Stimulated activated naive CD8-positive, alpha-beta T cell treated with anti-CD3 and anti-CD28 coated beads, Interleukin-15, Interleukin-2, amounts not matched to agents 100 ng/mL and 50 ng/mL, for 24 hours (primary cell): ENCODE data around the gene CENPV.
"Not testable (repeated sequence)": the region's sequence is repeated elsewhere in the genome, so short reads cannot be mapped to it uniquely, and the experiment has no call there.

Source experiments
- H3K27ac Mint-ChIP-seq: one replicate; pipeline ENCODE4 v1.8.0; 2021; ENCODE audit warnings: mild to moderate bottlenecking, mixed read lengths
- H3K27me3 Mint-ChIP-seq: one replicate; pipeline ENCODE4 v1.8.0; 2021; ENCODE audit warnings: mixed read lengths
- H3K36me3 Mint-ChIP-seq: one replicate; pipeline ENCODE4 v1.8.0; 2021; ENCODE audit warnings: low read depth, mixed read lengths
- H3K4me1 Mint-ChIP-seq: one replicate; pipeline ENCODE4 v1.8.0; 2021; ENCODE audit warnings: low read depth, mixed read lengths
- H3K4me3 Mint-ChIP-seq: one replicate; pipeline ENCODE4 v1.8.0; 2021; ENCODE audit warnings: mild to moderate bottlenecking, mixed read lengths
- H3K9me3 Mint-ChIP-seq: one replicate; pipeline ENCODE4 v1.8.0; 2021; ENCODE audit warnings: mixed read lengths

CENPV gene

DNA sequence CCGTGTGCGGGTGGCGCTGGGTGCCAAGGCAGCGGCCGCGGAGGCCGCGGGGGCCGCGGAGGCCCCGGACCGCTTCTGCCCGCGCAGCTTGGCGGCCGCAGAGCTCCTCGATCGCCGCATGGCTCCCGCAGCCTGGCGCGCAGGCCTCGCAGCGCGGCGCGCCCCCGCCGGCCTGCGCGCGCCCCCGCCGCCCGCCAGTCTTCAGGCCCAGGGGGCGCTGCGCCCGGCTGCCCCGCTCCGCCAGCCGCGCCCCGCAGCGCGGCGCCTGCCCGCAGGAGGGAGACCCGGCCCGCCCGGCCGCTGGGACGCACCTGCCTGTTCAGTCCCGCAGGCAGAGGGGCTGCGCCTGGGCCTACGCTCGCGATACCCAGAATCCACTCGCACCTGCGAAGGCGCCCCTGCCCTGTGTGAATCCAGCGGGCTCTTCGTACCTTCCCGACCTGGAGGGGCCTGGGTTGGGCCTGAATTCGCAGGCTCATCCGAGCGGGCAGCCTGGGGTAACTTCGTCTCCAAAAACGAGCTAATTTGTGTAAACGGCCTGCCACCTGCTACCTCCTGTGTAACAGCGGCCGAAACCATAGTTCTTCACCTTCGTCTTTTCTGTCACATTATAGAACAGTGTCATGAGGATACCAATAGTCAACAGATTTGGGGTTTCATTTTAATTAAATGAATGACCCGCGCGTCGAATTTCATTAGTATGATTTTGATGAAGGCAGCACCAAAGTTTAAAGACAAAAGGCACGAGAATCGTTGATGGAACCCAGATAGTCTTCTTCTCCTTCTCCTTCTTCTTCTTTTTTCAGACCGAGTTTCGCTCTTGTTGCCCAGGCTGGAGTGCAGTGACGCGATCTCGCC is at the start of gene CENPV:
Gene CENPV, minus strand, starts transcription at position 153 of the 858 bp plus-strand sequence. Its CDS starts 33 bp downstream, at position 120.
- no peaks in the 10 kb centered on the region for H3K9me3 Mint-ChIP-seq
- peaks cover 27% of the 10 kb centered on the region for H3K4me1 Mint-ChIP-seq
- H3K27me3 Mint-ChIP-seq: no peaks in the 10 kb centered on the region
- peak within 1 kb of the TSS; percentile 95 for H3K27ac Mint-ChIP-seq
- H3K4me3 Mint-ChIP-seq: peak within 1 kb of the TSS; percentile 98
- peaks cover 26% of the 10 kb centered on the region for H3K36me3 Mint-ChIP-seq

- Mint-ChIP-seq H3K27ac (peak overlapping the region; percentile 2), H3K9me3 (no peaks in the 10 kb centered on the region), H3K27me3 (peaks cover 9% of the 10 kb centered on the region), H3K4me3 (no peak overlapping the region), H3K4me1 (peaks cover 8% of the 10 kb centered on the region), H3K36me3 (no peaks in the 10 kb centered on the region)
Observed at GRCh38 chr17:16398270-16399267, 45.3 kb upstream of the CENPV start.

- not testable (repeated sequence) for H3K4me3 Mint-ChIP-seq, H3K27me3 Mint-ChIP-seq, H3K36me3 Mint-ChIP-seq, H3K9me3 Mint-ChIP-seq, H3K27ac Mint-ChIP-seq, H3K4me1 Mint-ChIP-seq
Observed at GRCh38 chr17:16396693-16397092, 43.4 kb upstream of the CENPV start.

DNA sequence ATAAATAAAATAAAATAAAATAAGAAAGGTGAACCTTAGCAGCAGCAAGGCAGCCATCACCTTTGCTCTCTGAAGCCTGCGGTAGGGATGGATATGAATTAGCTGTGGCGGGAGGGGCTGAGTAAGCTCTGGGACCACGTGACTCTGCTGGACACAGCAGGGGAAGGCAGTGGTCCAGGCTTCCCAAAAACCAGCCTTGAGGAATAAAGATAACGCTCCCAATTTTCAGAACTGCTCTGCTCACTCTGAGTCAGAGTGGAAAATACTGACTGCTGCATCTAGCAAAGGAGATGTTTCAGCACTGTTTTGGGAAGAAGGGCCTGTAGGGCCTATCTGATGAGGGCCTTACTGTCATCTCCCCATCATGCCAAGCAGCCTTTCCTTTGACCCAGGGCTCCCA is 42.6 kb upstream of the CENPV start:
- H3K9me3 Mint-ChIP-seq, H3K4me3 Mint-ChIP-seq, H3K27ac Mint-ChIP-seq, H3K36me3 Mint-ChIP-seq, H3K4me1 Mint-ChIP-seq, H3K27me3 Mint-ChIP-seq: not testable (repeated sequence)

DNA sequence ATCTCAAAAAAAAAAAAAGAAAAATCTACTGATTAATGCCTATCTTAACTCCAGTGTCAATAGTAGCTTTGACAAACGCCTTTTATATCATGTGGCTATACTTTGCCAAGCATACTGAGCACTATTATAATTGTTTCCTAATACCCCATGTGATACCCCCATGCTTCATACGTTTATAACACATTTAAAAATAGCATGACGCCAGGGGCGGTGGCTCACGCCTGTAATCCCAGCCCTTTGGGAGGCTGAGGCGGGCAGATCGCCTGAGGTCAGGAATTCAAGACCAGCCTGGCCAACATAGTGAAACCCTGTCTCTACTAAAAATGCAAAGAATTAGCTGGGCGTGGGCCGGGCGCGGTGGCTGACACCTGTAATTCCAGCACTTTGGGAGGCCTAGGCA is 39.2 kb upstream of the CENPV start:
- H3K36me3 Mint-ChIP-seq, H3K4me3 Mint-ChIP-seq, H3K4me1 Mint-ChIP-seq, H3K27ac Mint-ChIP-seq, H3K27me3 Mint-ChIP-seq, H3K9me3 Mint-ChIP-seq: not testable (repeated sequence)

DNA sequence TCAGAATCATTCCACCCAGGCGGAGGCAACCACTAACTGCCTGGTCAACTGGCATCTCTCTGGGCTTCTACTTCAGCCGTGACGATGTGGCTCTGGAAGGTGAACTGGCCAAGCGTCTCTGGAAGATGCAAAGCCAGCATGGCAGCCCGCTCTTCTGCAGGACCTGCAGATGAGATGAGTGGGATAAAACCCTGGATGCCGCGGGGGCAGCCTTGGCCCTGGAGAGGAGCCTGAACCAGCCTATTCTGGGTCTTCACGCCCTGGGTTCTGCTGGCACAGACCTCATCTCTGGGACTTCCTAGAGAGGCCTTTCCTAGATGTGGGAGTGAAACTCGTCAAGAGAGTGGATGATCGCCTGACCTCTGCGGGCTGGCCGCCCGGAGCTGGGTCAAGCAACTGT is 38.2 kb upstream of the CENPV start:
- H3K9me3 Mint-ChIP-seq: no peaks in the 10 kb centered on the region

DNA sequence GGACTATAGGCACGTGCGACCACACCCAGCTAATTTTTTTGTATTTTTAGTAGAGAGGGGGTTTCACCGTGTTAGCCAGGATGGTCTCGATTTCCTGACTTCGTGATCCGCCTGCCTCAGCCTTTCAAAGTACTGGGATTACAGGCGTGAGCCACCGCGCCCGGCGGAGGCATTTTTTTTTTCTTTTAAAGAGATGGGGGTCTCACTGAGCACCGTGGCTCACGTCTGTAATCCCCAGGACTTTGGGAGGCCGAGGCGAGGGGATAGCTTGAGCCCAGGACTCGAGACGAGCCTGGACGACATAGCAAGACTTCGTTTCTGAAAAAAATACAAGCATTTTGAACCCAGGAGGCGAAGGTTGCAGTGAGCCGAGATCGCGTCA is 32.8 kb upstream of the CENPV start:
- Mint-ChIP-seq H3K27ac (peak overlapping the region; percentile 86), H3K4me1 (peaks cover 58% of the 10 kb centered on the region), H3K36me3 (peaks cover 31% of the 10 kb centered on the region), H3K4me3 (peak overlapping the region; percentile 88)
- H3K27me3 Mint-ChIP-seq, H3K9me3 Mint-ChIP-seq: not testable (repeated sequence)

More for the DNA sequence above, 38.2 kb upstream of the CENPV start:
- Mint-ChIP-seq H3K4me1 (peaks cover 14% of the 10 kb centered on the region), H3K27ac (no peak overlapping the region), H3K4me3 (no peak overlapping the region), H3K27me3 (peaks cover 4% of the 10 kb centered on the region), H3K36me3 (no peaks in the 10 kb centered on the region)

DNA sequence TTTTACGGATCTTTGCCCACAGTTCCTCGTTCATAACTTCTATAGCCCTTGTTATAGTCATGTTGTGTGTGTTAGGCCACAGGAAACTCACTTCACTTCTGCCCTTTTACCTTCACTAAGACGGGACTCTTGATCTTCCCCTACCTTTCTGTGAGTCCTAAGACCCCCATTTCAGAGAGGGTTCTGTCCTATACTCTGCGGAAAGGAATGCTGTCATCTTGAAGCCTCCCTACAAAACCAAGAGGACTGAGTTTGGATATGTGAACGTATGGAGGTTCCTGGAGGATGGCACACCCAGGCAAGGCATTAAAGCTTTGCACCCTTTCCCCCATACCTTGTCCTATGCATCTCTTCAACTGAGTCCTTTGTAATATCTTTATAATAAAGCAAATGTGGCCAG is 31.3 kb upstream of the CENPV start:
- no peak overlapping the region for H3K4me3 Mint-ChIP-seq
- H3K27ac Mint-ChIP-seq: peak overlapping the region; percentile 0
- H3K9me3 Mint-ChIP-seq: no peaks in the 10 kb centered on the region
- peaks cover 31% of the 10 kb centered on the region for H3K36me3 Mint-ChIP-seq
- peaks cover 64% of the 10 kb centered on the region for H3K4me1 Mint-ChIP-seq
- peaks cover 4% of the 10 kb centered on the region for H3K27me3 Mint-ChIP-seq

DNA sequence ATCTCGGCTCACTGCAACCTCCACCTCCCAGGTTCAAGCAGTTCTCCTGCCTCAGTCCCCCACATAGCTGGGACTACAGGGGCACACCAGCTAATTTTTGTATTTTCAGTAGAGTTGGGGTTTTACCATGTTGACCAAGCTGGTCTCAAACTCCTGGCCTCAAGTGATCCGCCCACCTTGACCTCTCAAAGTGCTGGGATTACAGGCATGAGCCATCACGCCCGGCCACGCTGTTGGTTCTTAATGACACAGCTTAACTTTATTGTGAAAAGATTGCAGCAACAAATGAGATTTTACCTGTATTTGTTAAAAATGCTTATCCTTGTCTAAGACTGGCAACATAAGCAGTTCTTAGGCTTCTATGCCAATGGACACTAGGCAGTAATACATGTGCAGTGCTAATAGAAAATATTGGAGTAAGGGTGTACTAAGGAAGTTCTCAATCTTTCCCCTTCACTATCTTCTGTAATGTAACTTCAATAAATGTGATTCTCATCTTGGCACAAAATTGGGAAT is 30.6 kb upstream of the CENPV start:
- H3K9me3 Mint-ChIP-seq: no peaks in the 10 kb centered on the region
- peaks cover 64% of the 10 kb centered on the region for H3K4me1 Mint-ChIP-seq
- peaks cover 4% of the 10 kb centered on the region for H3K27me3 Mint-ChIP-seq
- H3K27ac Mint-ChIP-seq: peak overlapping the region; percentile 36
- H3K36me3 Mint-ChIP-seq: peaks cover 31% of the 10 kb centered on the region
- H3K4me3 Mint-ChIP-seq: peak overlapping the region; percentile 95

- peak overlapping the region; percentile 95 for H3K4me3 Mint-ChIP-seq
- peaks cover 31% of the 10 kb centered on the region for H3K36me3 Mint-ChIP-seq
- H3K27ac Mint-ChIP-seq: peak overlapping the region; percentile 36
- peaks cover 64% of the 10 kb centered on the region for H3K4me1 Mint-ChIP-seq
- no peaks in the 10 kb centered on the region for H3K9me3 Mint-ChIP-seq
- peaks cover 4% of the 10 kb centered on the region for H3K27me3 Mint-ChIP-seq
Observed at GRCh38 chr17:16383216-16383615, 29.9 kb upstream of the CENPV start.

DNA sequence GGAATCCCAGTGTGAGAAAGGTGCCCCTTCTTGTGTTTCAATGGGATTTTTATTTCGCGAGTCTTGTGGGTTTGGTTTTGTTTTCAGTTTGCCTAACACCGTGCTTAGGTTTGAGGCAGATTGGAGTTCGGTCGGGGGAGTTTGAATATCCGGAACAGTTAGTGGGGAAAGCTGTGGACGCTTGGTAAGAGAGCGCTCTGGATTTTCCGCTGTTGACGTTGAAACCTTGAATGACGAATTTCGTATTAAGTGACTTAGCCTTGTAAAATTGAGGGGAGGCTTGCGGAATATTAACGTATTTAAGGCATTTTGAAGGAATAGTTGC is 28.2 kb upstream of the CENPV start:
- H3K36me3 Mint-ChIP-seq: peaks cover 31% of the 10 kb centered on the region
- peak overlapping the region; percentile 99 for H3K27ac Mint-ChIP-seq
- H3K4me3 Mint-ChIP-seq: peak overlapping the region; percentile 95
- H3K9me3 Mint-ChIP-seq: no peaks in the 10 kb centered on the region
- H3K27me3 Mint-ChIP-seq: no peaks in the 10 kb centered on the region
- H3K4me1 Mint-ChIP-seq: peaks cover 50% of the 10 kb centered on the region

DNA sequence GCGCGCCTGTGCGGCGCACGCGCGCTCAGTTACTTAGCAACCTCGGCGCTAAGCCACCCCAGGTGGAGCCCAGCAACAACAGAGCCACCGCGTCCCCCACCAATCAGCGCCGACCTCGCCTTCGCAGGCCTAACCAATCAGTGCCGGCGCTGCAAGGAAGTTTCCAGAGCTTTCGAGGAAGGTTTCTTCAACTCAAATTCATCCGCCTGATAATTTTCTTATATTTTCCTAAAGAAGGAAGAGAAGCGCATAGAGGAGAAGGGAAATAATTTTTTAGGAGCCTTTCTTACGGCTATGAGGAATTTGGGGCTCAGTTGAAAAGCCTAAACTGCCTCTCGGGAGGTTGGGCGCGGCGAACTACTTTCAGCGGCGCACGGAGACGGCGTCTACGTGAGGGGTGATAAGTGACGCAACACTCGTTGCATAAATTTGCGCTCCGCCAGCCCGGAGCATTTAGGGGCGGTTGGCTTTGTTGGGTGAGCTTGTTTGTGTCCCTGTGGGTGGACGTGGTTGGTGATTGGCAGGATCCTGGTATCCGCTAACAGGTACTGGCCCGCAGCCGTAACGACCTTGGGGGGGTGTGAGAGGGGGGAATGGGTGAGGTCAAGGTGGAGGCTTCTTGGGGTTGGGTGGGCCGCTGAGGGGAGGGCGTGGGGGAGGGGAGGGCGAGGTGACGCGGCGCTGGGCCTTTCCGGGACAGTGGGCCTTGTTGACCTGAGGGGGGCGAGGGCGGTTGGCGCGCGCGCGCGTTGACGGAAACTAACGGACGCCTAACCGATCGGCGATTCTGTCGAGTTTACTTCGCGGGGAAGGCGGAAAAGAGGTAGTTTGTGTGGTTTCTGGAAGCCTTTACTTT is 27.6 kb upstream of the CENPV start, which contains the start of gene UBB:
Gene UBB, plus strand, starts transcription at position 452 of the 856 bp plus-strand sequence. CDS start 817 bp downstream, outside the sequence.
- Mint-ChIP-seq H3K36me3 (peaks cover 31% of the 10 kb centered on the region), H3K27ac (peak within 1 kb of the TSS; percentile 99), H3K4me1 (peaks cover 45% of the 10 kb centered on the region), H3K9me3 (no peaks in the 10 kb centered on the region), H3K4me3 (peak within 1 kb of the TSS; percentile 95), H3K27me3 (no peaks in the 10 kb centered on the region)

DNA sequence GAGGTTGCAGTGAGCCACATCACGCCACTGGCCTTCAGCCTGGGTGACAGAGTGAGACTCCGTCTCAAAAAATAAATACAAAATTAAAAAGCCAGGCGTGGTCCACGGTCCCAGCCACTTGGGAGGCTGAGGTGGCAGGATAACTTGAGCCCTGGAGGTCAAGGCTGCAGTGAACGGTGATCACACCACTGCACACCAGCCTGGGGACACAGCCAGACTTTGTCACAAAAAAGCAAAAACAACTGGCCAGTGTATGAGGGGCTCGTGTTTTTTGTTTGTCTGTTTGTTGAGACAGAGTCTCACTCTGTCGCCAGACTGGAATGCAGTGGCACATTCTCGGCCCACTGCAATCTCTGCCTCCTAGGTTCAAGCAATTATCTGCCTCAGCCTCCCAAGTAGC is 26.4 kb upstream of the CENPV start:
- H3K27ac Mint-ChIP-seq: no peak overlapping the region
- H3K4me1 Mint-ChIP-seq: peaks cover 40% of the 10 kb centered on the region
- H3K4me3 Mint-ChIP-seq: peak overlapping the region; percentile 35
- no peaks in the 10 kb centered on the region for H3K27me3 Mint-ChIP-seq
- no peaks in the 10 kb centered on the region for H3K9me3 Mint-ChIP-seq
- peaks cover 31% of the 10 kb centered on the region for H3K36me3 Mint-ChIP-seq

DNA sequence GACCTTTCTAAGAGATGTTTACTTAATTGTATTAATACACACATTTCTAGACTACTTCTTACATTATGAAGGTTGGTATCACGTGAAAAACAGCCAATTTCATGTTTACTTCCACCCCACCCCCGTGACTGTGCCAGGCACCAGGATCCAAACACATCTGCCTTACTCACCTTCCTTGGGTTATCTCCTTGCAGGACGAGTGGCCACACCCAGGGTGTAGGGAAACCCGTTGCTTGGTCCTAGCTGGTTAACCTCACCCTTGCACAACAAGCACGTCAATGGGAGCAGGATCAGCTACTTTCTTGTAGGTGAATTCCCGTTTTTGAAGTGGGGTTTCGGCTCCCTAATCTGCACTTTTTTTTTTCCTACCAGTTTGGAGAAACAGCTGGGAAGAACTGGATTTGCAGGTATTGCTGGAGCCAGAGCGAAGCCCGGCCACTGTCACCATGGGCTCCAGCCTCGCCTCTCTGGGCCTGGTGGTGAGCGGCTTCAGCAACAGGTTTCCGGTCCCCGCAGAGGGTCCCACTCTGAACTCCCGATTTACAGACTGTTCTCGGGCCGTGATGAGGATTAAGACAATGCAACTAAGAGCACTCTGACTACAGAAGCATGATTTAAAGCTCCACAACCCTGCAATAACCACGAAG is 25.5 kb upstream of the CENPV start:
- Mint-ChIP-seq H3K4me3 (peak overlapping the region; percentile 35), H3K36me3 (peaks cover 25% of the 10 kb centered on the region), H3K27ac (no peak overlapping the region), H3K27me3 (no peaks in the 10 kb centered on the region), H3K9me3 (no peaks in the 10 kb centered on the region), H3K4me1 (peaks cover 32% of the 10 kb centered on the region)
